ENCODE data around the gene CASP9.

DNA sequence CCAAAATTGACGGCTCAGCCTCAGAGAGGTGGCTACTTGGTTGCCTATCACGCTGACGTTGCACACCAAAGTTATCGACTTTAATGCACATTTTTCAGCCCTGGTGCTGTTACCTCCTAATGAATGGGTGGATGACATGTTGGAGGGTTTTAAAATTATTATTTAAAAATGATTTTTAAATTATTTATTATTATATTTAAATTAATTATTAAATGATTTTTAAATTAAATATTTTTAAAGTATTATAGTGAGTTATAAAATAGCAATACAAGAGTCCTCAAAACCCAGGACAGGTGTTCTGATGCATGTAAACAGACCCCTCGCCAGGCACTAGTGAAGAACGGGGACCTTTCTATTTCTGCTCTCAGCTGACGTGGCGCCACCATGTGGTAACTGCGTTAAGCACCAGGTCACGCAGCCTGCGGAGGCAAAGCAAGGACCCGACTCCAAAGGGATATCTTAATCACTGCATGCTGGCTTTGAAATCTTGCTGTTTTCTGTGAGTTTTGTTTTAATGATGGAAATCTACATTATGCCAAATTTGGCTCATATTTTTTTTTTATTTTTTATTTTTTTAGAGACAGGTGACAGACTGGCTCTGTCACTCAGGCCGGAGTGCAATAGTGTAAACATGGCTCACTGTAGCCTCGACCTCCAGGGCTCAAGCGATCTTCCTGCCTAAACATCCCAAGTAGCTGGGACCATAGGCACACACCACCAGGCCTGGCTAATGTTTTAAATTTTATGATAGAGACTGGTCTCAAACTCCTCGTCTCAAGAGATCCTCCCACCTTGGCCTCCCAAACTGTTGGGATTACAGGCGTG is 22.6 kb downstream of the CASP9 start:
- TF ChIP-seq CTCF (IDR thresholded peaks at IDR 0.05) = peak; percentile 38 to 75 (median 60)
- no peak for TF ChIP-seq POLR2A (IDR thresholded peaks at IDR 0.05)

Measured in testis (tissue), 2 donors.